VCaP (cell line): ENCODE measurements around the gene GOLGA6L1.
"Not testable (repeated sequence)": the region's sequence is repeated elsewhere in the genome, so short reads cannot be mapped to it uniquely, and the experiment has no call there.

Experiments used
- H3K27ac ChIP-seq: fragments of 450-650 bp; 2 replicates; pipeline ENCODE4 v1.5.1; 2017
- TF ChIP-seq, protein P1 (sequence below): fragments of 450-650 bp; conservative IDR thresholded peaks from 2 replicates; pipeline ENCODE4 v1.5.1; 2017; ENCODE audit warnings: mild to moderate bottlenecking, moderate library complexity

GOLGA6L1 gene, protein sequence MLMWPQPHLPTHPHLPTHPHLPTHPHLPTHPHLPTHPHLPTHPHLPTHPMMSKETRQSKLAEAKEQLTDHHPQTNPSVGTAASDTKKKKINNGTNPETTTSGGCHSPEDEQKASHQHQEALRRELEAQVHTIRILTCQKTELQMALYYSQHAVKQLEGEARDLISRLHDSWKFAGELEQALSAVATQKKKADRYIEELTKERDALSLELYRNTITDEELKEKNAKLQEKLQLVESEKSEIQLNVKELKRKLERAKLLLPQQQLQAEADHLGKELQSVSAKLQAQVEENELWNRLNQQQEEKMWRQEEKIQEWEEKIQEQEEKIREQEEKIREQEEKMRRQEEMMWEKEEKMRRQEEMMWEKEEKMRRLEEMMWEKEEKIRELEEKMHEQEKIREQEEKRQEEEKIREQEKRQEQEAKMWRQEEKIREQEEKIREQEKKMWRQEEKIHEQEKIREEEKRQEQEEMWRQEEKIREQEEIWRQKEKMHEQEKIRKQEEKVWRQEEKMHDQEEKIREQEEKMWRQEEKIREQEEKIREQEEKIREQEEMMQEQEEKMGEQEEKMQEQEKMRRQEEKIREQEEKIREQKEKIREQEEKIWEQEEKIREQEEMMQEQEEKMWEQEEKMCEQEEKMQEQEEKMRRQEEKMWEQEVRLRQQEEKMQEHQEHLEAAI

DNA sequence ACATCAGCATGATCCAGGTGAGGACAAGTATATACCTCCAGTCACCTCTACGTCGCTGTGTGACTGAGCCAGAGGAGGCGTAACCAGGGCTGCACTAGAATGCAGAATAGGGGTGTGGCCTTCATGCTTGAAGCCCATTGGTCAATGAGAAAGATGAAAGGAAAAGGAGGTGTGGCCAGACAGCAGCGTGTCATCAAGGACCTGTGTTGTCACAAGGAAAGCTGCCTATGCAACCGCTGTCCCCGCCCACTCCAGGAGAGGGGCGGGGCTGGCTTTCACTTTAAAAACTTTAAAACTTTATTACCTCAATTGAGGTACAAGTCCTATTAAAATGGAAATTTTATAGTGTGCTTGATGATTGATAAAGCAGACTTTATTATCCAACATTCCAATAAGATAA lies at the start of gene GOLGA6L1:
Gene GOLGA6L1, minus strand, starts transcription at position 101 of the 400 bp plus-strand sequence. Its CDS starts 91 bp downstream, at position 10.
- not testable (repeated sequence) for H3K27ac ChIP-seq

DNA sequence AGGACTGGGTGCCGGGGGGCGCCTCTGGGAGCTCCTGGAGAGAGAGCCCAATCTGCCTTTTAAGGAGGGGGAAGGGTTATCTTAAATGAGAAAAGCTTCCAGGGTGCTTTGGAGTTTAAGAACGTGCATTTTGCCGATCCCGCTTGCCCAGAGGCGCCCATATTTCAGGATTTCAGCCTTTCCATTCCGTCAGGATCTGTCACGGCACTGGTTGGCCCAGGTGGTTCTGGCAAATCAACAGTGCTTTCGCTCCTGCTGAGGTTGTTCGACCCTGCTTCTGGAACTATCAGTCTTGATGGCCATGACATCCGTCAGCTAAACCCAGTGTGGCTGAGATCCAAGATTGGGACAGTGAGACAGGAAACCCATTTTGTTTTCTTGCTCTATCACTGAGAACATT lies 44.6 kb upstream of the GOLGA6L1 start:
- H3K27ac ChIP-seq, result not testable (repeated sequence)

DNA sequence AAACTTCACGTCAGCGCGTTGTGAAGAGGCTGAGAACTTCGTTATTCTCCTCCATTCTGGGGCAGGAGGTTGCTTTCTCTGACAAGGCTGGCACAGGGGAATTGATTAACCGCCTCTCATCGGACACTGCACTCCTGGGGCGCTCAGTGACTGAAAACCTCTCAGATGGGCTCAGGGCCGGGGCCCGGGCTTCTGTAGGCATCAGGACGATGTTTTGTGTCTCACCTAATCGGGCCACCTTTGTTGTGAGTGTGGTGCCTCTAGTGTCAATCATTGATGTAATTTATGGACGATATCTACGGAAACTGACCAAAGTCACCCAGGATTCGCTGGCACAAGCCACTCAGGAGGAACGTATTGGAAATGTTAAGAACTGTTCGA lies 43.9 kb upstream of the GOLGA6L1 start:
- H3K27ac ChIP-seq, result not testable (repeated sequence)

DNA sequence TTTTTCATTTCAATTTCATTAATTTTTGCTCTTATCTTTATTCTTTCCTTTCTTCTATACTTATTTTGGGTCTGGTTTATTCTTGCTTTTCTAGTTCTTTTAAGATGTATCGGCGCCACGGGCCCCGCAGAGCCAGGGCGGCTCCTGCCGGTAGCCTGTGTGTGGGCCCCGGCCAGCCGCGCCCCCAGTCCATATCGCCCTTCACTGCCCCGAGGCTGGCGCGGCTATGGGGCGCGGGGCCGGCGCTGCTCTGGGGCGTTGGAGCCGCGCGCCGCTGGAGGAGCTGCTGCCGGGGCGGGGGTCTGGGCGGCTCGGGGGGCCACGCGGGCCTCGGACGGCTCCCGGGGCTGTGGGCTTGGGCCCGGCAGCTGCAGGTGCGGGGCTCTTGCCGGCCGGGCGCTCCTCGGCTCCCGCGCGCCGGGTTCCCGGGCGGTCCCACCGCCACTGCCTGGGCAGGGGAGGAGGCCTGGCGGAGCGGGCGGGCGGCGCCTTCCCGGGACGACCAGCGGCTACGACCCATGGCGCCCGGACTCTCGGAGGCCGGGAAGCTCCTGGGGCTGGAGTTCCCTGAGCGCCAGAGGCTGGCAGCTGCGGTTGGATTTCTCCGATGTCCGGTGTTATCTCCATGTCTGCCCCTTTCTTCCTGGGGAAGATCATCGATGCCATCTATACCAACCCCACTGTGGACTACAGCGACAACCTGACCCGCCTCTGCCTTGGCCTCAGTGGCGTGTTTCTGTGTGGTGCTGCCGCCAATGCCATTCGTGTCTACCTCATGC lies 43.3 kb upstream of the GOLGA6L1 start:
- not testable (repeated sequence) for H3K27ac ChIP-seq

DNA sequence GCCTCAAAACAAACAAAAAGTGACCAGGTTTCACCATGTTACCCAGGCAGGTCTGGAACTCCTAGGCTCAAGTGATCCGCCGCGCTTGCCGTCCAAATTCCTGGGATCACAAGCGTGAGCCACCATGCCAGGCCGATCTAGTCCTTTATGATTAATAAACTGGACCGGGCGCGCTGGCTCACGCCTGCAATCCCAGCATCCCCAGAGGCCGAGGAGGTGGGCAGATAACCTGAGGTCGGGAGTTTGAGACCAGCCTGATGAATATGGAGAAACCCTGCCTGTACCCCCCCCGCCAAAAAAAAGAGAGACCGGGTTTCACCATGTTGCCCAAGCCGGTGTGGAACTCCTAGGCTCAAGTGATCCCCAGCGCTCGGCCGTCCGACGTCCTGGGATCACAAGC lies 40.1 kb upstream of the GOLGA6L1 start:
- H3K27ac ChIP-seq, result not testable (repeated sequence)

DNA sequence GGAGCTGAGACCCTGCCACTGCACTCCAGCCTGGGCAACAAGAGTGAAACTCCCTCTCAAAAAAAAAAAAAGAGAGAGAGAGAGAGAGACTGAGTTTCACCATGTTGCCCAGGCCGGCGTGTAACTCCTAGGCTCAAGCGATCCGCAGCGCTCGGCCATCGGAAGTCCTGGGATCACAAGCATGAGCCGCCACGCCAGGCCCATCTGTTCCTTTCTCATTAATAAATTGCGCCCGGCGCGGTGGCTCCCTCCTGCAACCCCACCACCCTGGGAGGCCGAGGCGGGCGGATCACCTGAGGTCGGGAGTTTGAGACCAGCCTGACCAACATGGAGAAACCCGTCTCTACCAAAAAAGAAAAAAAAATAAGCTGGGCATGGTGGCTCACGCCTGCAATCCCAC lies 39.0 kb upstream of the GOLGA6L1 start:
- not testable (repeated sequence) for H3K27ac ChIP-seq

DNA sequence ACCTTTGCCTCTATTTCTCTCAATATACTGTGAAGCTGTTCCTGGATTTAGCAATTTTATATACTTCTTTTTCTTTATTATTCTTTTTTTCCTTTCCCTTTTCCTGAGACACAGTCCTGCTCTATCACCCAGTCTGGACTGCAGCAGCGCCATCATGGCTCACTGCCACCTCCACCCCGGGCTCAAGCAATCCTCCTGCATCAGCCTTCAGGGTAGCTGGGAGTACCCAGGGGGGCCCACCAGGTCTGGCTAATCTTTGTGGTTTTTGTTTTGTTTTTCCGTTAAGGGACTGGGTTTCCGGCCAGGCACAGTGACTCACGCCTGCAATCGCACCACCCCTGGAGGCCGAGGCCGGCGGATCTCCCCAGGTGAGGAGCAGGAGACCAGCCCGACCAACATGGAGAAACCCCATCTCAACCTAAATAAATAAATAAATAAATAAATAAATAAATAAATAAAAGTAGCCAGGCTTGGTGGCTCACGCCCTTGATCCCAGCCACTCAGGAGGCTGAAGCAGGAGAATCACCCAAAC lies 38.1 kb upstream of the GOLGA6L1 start:
- not testable (repeated sequence) for H3K27ac ChIP-seq

DNA sequence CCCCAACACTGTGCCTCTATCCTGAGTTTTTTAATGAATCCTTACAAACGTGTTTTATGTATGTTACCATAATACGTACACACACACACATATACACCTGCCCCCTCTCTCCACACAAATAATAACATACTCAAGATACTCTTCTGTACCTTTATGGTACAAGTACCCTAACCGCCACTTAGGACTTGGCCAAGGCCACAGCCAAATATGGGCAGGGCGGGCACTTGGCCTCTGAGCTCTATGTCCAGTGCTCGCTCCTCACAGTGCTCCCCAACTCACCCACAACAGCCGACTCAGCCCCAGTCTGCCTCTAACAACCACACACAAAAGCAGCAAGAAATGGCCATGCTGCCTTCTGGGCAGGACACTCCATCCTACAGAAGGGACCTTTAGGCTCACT lies 3.8 kb downstream of the GOLGA6L1 start:
- H3K27ac ChIP-seq, result not testable (repeated sequence)

DNA sequence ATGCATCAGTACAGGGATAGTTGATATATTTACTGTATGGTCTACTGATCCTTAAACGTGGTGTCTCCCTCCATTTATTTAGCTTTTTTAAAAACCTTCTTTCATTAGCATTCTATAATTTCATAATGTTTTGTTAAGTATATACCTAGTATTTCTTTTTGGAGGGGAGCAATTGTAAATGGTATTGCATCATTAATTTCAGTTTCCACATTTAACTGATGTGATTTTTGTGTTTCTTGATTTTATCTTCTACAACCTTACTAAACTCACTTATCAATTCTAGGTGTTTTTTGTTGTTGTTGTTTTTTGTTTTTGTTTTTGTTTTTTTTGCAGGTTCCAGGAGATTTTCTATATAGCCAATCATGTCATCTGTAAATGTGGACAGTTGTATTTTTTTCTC lies 18.4 kb downstream of the GOLGA6L1 start:
- TF ChIP-seq, protein P1, sequence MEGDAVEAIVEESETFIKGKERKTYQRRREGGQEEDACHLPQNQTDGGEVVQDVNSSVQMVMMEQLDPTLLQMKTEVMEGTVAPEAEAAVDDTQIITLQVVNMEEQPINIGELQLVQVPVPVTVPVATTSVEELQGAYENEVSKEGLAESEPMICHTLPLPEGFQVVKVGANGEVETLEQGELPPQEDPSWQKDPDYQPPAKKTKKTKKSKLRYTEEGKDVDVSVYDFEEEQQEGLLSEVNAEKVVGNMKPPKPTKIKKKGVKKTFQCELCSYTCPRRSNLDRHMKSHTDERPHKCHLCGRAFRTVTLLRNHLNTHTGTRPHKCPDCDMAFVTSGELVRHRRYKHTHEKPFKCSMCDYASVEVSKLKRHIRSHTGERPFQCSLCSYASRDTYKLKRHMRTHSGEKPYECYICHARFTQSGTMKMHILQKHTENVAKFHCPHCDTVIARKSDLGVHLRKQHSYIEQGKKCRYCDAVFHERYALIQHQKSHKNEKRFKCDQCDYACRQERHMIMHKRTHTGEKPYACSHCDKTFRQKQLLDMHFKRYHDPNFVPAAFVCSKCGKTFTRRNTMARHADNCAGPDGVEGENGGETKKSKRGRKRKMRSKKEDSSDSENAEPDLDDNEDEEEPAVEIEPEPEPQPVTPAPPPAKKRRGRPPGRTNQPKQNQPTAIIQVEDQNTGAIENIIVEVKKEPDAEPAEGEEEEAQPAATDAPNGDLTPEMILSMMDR, result no peak
- no peak overlapping the region for H3K27ac ChIP-seq

DNA sequence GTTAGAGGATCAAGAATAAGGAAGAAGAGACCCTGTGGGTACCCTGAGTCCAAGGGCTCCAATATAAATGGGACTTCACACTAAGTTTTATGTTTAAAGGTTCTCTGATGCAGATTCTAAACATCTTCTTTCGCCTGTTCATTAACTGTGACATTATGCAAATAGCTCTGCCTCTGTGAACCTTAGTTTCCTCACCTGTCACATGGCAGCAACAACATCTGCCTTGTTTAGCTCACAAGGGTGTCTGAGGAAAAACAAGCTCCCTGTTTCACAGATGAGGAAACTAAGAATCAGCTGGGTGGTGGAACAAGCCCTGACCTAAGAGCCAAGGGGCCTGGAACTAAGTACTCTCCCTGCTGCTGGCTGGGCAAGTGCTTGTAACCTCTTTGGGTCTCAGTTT lies 40.8 kb downstream of the GOLGA6L1 start:
- H3K27ac ChIP-seq, result no peak overlapping the region
- TF ChIP-seq, protein P1, result no peak

DNA sequence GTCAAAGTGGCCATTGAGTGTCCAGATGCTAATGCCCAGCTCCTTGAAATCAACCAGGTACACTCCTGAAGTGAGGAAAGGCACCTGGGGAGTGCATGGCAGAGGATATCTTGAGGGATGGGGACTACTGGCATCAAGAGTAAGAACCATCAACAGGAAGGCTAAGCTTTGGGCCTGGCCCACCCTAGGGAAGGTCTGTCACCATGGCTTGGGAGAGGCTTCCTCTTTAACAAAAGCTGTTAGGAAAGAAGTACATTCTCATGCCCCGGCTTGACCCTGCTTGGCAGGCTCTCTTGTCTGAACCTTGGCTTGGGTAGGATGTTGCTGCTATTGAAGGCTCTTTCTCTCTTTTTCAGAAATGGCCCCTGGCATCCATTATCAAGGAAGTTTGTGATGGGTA lies 53.5 kb downstream of the GOLGA6L1 start:
- no peak overlapping the region; the same call in 1 of the 2 replicates for H3K27ac ChIP-seq
- TF ChIP-seq, protein P1, result no peak

DNA sequence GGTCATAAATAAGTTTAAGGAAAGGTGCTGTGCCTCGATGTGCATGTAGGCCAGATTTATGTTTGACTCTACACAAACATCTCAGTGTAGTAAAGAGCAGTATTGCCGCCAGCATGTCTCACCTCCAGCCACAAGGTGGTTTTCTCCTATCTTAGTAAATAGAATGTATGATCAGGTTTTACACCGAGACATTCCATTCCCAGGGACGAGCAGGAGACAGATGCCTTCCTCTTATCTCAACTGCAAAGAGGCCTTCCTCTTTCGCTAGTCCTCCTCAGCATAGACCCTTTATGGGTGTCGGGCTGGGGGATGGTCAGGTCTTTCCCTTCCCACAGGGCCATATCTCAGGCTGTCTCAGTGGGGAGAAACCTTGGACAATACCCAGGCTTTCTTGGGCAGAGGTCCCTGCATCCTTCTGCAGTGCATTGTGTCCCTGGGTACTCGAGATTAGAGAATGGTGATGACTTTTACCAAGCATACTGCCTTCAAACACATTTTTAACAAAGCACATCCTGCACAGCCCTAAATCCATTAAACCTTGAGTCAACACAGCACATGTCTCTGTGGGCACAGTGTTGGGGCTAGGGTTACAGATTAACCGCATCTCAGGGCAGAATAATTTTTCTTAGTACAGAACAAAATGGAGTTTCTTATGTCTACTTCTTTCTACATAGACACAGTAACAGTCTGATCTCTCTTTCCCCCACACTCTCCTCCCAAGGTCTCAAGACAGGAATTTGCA lies 54.5 kb downstream of the GOLGA6L1 start:
- H3K27ac ChIP-seq, result peak overlapping the region; percentile 27
